GM18498 (cell line): Measurements from ENCODE around the gene PCNX4.

ENCODE experiments used
- ATAC-seq: cut with Tn5 transposase; IDR thresholded peaks from one replicate; pipeline ENCODE4 v1.9.1; 2021; ENCODE audit warnings: mild to moderate bottlenecking, moderate library complexity; ENCODE audit not compliant: unreplicated experiment

PCNX4 gene

GRCh38 chr14:60171690-60172089 lies 80.0 kb downstream of the PCNX4 start:
- ATAC-seq: no peak

DNA sequence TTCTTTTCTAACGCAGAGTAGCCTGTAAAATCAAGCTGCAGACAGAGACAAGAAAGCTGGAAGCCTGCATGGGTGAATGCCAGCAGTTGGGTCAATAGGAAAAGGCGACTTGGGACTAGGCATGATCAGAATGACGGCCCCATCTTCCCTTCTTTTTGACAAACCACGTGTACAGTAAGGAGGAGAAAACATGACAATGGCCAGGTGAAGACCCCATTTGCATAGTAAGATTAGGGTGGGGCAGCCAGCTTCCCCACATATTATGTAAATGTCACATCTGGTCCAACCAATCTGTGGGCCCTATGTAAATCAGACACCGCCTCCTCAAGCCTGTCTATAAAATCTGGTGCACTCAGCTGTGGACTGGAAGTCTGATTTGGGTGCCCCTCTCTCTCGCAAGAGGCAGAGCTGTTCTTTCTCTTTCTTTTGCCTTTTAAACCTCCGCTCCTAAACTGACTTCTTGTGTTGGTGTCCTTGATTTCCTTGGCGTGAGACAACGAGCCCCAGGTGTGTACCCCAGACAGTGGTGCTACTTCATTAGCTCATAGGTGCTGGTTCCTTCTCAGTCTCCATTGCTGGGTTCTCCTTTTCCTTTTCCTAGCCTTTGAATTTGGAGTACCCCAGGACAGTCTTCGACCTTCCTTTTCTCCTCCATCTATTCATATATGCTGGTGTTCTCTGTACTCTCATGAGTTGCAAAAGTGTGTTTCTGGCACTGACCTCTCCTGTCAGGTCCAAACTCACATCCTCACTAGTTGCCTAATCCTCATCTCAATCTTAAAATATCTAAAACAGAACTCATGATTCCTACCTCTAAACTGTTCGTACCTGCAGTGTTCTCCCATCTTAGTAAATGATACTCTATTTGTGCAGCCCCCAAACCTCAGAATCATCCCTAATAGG lies 82.9 kb downstream of the PCNX4 start:
- ATAC-seq: no peak

DNA sequence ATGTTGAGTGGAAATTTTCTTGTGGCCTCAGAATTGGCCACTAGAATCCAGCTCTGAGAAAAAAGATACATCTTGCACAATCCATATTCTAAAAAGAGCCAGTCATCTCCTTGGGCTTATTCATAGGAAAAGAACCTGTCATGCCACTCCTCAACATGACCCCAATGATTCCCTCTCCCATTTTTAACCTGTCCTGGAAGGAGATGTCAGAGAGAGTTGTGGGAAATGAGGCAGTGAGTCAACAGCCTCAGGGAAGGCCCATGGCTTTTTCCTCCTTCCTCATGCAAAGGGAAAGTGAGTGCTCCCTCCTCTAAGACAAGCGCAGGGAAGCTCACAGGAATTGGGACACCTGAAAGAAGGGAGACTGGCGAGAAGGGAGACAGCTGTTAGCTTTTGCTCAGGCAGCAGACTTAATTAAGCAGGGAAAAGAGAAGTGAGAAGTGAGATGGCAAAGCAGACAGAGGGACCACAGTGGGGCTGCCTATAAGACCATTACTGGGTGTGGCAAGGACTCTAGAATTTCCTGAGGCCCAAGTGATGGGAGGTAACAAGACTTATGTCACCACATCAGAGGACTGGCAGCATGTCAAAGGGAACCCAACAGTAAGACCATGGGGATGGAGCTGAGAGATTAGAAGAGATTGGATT lies 83.7 kb downstream of the PCNX4 start:
- ATAC-seq: no peak

DNA sequence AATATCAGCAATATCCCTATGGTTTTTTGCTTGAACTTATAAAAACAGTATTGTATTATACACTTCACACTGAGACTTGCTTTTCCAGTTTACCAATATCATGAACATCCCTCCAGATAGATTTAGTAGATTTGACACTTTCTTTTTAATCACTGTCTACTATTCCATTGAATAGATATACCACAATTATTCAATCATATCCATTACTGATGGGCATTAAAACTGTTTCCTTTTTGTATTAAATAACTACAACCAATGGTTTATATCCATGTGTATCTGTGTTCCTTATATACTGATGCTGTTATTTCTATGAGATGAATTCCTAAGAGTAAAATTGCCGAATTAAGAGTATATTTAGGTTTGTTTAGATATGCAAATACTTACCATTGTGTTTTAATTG lies 86.4 kb downstream of the PCNX4 start:
- ATAC-seq: no peak

DNA sequence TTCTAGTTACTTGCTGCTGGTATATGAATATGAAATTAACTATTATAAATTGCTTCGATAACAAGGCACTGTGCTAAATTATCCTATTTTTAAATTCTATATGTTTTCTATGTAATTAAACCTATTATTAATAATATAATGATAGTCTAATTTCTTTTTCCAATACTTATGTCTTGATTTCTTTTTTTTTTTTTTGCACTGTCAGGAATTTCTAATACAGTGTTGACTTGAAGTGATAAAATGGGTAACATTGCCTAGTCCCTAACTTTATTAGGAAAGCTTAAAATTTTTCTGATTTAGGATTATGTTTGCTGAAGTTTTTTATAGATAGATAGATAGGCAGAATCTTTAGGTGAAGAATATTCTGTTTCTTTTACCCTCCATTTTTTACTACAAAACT lies 87.1 kb downstream of the PCNX4 start:
- no peak for ATAC-seq

DNA sequence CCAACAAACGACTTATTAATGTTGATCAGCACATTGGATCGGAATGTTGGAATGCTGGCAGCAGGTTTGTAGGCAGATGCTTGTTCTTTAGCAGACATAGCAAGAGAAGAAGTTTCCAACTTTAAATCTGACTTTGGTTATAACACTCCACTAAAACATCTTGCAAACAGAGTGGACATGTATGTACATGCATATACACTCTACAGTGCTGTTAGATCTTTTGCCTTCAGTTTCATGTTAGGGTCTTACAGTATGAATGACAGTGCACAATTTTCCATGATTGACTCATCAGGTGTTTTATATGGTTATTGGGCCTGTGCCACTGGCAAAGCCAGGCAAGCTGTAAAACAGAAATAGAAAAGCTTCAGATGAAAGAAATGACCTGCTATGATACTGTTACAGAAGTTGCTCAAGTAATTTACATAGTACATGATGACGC lies 87.7 kb downstream of the PCNX4 start:
- ATAC-seq: no peak

GRCh38 chr14:60183138-60183537 lies 91.4 kb downstream of the PCNX4 start:
- ATAC-seq: peak; percentile 29

- ATAC-seq: peak; percentile 43
Measured at GRCh38 chr14:60183741-60184140, 92.0 kb downstream of the PCNX4 start.

GRCh38 chr14:60184146-60184904 lies 92.6 kb downstream of the PCNX4 start:
- ATAC-seq: peak; percentile 59

GRCh38 chr14:60184905-60185555 lies 93.3 kb downstream of the PCNX4 start:
- no peak for ATAC-seq

DNA sequence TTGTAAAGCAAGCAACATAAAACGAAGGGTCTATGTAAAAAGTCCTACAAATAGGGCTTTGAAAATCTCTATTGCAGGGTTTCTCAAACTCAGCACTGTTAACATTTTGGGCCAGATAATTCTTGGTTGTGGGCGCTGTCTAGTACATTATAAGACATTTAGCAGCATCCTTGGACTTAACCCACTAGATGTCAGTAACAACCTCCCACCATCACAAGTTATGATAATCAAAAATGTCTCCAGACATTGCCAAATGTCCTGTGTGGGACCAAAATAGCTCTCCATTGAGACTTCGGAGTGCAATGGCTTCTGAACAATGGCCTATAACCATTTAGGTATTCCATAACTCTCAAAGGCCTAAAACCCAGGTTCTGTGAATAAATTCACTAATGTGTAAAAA lies 96.4 kb downstream of the PCNX4 start:
- ATAC-seq: no peak

- ATAC-seq: no peak
Measured at GRCh38 chr14:60188696-60189095, 97.0 kb downstream of the PCNX4 start.

DNA sequence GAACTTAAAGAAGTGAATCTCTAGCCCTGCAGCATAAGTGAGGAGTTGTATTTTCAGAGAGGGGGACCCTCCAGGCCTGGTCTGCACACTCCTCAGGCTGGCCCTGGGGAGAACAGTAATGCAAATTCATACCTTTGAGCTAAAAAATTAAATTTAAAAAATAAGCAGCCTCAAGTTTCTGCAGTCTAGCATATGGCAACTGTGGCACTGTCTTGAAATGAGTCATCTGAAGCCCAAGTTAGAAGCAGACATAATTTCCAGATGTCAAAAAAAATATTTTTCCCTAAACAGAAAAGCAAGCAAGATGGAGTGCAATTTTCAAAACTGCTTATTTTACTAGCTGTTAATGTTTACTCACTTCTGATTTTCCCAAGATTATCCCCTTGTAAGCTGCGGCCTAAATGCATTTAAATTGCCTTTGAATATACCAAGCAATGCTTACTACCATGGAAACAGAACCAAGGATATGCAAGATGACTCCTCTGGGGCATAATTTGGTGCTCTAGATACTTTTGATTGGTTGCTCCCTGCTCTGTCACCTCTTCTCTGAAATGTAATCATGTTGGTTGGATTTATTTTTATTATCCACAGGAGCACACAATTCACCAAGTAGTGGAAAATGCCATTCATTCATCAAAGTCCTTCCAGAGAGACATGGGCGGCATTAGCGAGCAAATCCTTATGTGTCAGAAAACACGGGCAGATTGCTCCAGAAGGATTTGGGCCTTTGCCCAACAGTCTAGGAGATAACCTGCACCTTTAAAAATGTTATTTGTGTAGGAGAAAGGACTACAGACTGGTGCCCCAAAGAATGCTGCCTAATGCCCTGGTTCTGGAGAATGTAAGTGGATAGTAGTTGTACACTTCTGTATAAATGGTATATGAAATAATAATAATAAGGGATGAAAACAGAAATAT lies 98.5 kb downstream of the PCNX4 start:
- ATAC-seq: peak; percentile 62

GRCh38 chr14:60195179-60195810 lies 103.6 kb downstream of the PCNX4 start:
- ATAC-seq: peak; percentile 75

DNA sequence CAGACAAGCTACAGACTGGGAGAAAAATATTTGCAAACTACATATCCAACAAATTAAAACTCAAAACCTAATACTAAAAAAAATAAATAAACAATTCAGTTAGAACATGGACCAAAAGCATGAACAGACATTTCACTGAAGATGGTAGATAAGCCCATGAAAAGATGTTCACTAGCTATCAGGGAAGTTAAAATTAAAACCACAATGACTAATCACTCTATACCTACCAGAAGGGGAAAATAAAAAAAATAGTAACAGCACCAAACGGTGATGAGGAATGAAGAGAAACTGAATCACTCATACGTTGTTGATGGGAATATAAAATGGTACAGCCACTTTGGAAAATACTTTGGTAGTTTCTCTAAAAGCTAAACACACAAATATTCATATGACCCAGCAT lies 104.6 kb downstream of the PCNX4 start:
- ATAC-seq: no peak

DNA sequence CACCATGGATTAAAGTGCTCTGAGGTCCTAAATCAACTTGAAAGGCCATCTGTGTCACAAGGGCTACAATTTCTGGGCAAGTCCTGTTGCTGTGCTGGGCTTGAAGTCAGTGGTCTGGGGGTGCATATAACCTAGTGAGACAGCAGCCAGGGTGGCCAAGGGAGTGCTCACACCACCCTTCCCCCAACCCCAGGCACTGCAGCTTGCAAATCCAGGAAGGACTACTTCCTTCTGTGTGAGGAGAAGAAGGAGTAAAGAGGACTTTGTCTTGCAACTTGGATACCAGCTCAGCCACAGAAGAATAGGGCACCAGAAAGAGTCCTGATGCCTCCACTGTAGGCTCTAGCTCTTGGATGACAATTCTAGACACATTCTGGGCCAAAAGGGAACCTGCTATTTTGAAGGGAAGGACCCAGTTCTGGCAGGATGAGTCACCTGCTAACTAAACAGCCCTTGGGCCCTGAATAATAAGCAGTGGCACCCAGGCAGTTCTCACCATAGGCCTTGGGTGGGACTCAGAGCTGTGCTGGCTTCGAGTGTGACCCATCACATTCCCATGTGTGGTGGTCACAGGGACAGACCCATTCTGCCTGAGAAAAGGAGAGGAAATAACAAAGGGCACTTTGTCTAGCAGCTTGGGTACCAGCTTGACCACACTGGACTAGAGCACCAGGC lies 106.0 kb downstream of the PCNX4 start:
- no peak for ATAC-seq

DNA sequence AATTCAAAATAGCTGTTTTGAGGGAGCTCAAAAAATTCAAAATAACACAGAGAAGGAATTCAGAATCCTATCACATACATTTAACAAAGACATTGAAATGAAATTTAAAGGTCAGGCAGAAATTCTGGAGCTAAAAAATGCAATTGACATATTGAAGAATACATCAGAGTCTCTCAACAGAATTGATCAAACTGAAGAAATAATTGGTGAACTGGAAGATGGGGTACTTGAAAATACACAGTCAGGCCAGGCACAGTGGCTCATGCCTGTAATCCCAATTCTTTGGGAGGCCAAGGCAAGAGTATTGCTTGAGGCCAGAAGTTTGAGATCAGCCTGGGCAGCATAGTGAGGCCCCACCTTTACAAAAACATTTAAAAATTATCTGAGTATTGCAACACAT lies 107.6 kb downstream of the PCNX4 start:
- no peak for ATAC-seq

GRCh38 chr14:60204104-60204842 lies 112.5 kb downstream of the PCNX4 start:
- ATAC-seq: peak; percentile 83
